ENCODE data around the gene DIMT1.

- no peak for TF ChIP-seq GATA2 (IDR thresholded peaks at IDR 0.05; ENCODE audit: low read depth, low read length)
- no peak for TF ChIP-seq GATA3 (IDR thresholded peaks at IDR 0.05; ENCODE audit: low read depth, low read length)
These were observed 63.3 kb downstream of the DIMT1 start for GRCh38 chr5:62340392-62340791.
